NCI-H2081 (cell line): ENCODE measurements around the gene TMEM132D.

Source experiments
- DNase-seq, 2 experiments: peaks; one replicate each; lab custom pipeline; 2025; lab: John Stamatoyannopoulos, UW

The TMEM132D gene

GRCh38 chr12:129101816-129102215 is 802.0 kb downstream of the TMEM132D start:
- no peak for DNase-seq

- DNase-seq: no peak
Observed at GRCh38 chr12:129101404-129101803, 802.4 kb downstream of the TMEM132D start.

- DNase-seq: no peak
Observed at GRCh38 chr12:129097451-129097850, 806.4 kb downstream of the TMEM132D start.

GRCh38 chr12:129096968-129097367 is 806.9 kb downstream of the TMEM132D start:
- no peak for DNase-seq

- DNase-seq: no peak
Observed at GRCh38 chr12:129096184-129096583, 807.6 kb downstream of the TMEM132D start.

GRCh38 chr12:129089576-129089975 is 814.2 kb downstream of the TMEM132D start:
- no peak for DNase-seq

- no peak for DNase-seq
Observed at GRCh38 chr12:129084875-129085826, 818.7 kb downstream of the TMEM132D start.

- no peak for DNase-seq
Observed at GRCh38 chr12:129083121-129083840, 820.5 kb downstream of the TMEM132D start.

GRCh38 chr12:129082441-129082840 is 821.4 kb downstream of the TMEM132D start:
- DNase-seq: no peak

- no peak for DNase-seq
Observed at GRCh38 chr12:129081755-129082250, 822.0 kb downstream of the TMEM132D start.

- no peak for DNase-seq
Observed at GRCh38 chr12:129080821-129081220, 823.0 kb downstream of the TMEM132D start.

GRCh38 chr12:129080391-129080790 is 823.4 kb downstream of the TMEM132D start:
- DNase-seq: no peak

- DNase-seq: no peak
Observed at GRCh38 chr12:129079719-129080118, 824.1 kb downstream of the TMEM132D start.

GRCh38 chr12:129076441-129077320 is 827.1 kb downstream of the TMEM132D start:
- DNase-seq: no peak

GRCh38 chr12:129075460-129076208 is 828.2 kb downstream of the TMEM132D start:
- no peak for DNase-seq

GRCh38 chr12:129074379-129074778 is 829.4 kb downstream of the TMEM132D start:
- no peak for DNase-seq

GRCh38 chr12:129073157-129073915 is 830.5 kb downstream of the TMEM132D start:
- no peak for DNase-seq

- DNase-seq: no peak
Observed at GRCh38 chr12:129071362-129071761, 832.5 kb downstream of the TMEM132D start.

- DNase-seq: no peak
Observed at GRCh38 chr12:129069886-129070285, 833.9 kb downstream of the TMEM132D start.

GRCh38 chr12:129068684-129069083 is 835.1 kb downstream of the TMEM132D start:
- DNase-seq: no peak
